ENCODE measurements around the gene RAD51B.

Gene RAD51B

GRCh38 chr14:68573722-68574121 lies 754.1 kb downstream of the RAD51B start:
- DNase-seq (ENCODE audit: low read depth) = no peak

GRCh38 chr14:68574461-68574860 lies 754.9 kb downstream of the RAD51B start:
- no peak for DNase-seq (ENCODE audit: low read depth)

- peak; percentile 33 for DNase-seq (ENCODE audit: low read depth)
Observed at GRCh38 chr14:68574906-68575305, 755.3 kb downstream of the RAD51B start.

GRCh38 chr14:68575426-68575825 lies 755.8 kb downstream of the RAD51B start:
- no peak for DNase-seq (ENCODE audit: low read depth)

GRCh38 chr14:68576031-68576430 lies 756.5 kb downstream of the RAD51B start:
- DNase-seq (ENCODE audit: low read depth) = peak; percentile 82

- peak; percentile 88 for DNase-seq (ENCODE audit: low read depth)
Observed at GRCh38 chr14:68576496-68577244, 757.1 kb downstream of the RAD51B start.

GRCh38 chr14:68577802-68578541 lies 758.4 kb downstream of the RAD51B start:
- DNase-seq (ENCODE audit: low read depth) = peak; percentile 98

GRCh38 chr14:68578597-68578996 lies 759.0 kb downstream of the RAD51B start:
- DNase-seq (ENCODE audit: low read depth) = peak; percentile 28

- no peak for DNase-seq (ENCODE audit: low read depth)
Observed at GRCh38 chr14:68580096-68580645, 760.6 kb downstream of the RAD51B start.

GRCh38 chr14:68580671-68581070 lies 761.1 kb downstream of the RAD51B start:
- DNase-seq (ENCODE audit: low read depth) = no peak

- DNase-seq (ENCODE audit: low read depth) = no peak
Observed at GRCh38 chr14:68583548-68584280, 764.1 kb downstream of the RAD51B start.

- no peak for DNase-seq (ENCODE audit: low read depth)
Observed at GRCh38 chr14:68584786-68585185, 765.2 kb downstream of the RAD51B start.

- no peak for DNase-seq (ENCODE audit: low read depth)
Observed at GRCh38 chr14:68585690-68586089, 766.1 kb downstream of the RAD51B start.

GRCh38 chr14:68586896-68587751 lies 767.5 kb downstream of the RAD51B start:
- DNase-seq (ENCODE audit: low read depth) = no peak

GRCh38 chr14:68587931-68588330 lies 768.4 kb downstream of the RAD51B start:
- DNase-seq (ENCODE audit: low read depth) = no peak

GRCh38 chr14:68589447-68590200 lies 770.0 kb downstream of the RAD51B start:
- no peak for DNase-seq (ENCODE audit: low read depth)

GRCh38 chr14:68590201-68590522 lies 770.6 kb downstream of the RAD51B start:
- DNase-seq (ENCODE audit: low read depth) = no peak

- DNase-seq (ENCODE audit: low read depth) = no peak
Observed at GRCh38 chr14:68591786-68592185, 772.2 kb downstream of the RAD51B start.

- no peak for DNase-seq (ENCODE audit: low read depth)
Observed at GRCh38 chr14:68592948-68593556, 773.5 kb downstream of the RAD51B start.

GRCh38 chr14:68593806-68594536 lies 774.4 kb downstream of the RAD51B start:
- DNase-seq (ENCODE audit: low read depth) = no peak
